ENCODE measurements around the gene EPRS1.
"Not testable (repeated sequence)": the region's sequence is repeated elsewhere in the genome, so short reads cannot be mapped to it uniquely, and the experiment has no call there.

The EPRS1 gene

DNA sequence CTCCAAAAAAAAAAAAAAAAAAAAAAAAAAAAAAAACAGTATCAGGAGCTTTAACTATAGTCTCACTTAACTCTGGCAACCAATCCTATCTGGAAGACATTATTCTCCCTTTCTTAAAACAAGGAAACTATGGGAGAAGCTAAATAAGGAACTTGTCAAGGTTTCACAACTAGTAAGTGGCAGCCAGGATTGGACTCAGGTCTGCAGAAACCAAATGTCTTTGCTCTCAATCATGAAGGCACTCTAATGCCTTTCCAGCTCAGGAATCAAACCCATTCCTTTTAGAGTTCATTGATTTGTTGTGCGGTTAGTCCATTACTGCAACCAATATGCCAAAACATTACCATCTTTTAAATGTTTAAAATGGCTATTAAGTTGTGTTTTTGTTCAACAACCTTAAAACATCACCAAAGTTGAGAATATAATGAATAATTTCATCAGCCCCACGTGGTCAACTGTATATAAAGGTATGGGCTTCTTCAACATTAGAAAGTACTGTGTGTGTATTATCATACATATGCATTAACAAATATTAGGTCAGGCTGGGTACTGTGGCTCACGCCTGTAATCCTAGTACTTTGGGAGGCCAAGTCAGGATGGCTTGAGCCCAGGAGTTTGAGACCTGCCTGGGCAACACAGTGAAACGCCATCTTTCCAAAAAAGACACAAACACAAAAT is 1.5 kb downstream of the EPRS1 start:
- intact Hi-C loops (cut with DNase I) = loop anchor here (10.0 kb wide), 1 partner anchor 50 kb away; the partner anchor contains the start of gene IARS2
- DNase-seq = no peak

DNA sequence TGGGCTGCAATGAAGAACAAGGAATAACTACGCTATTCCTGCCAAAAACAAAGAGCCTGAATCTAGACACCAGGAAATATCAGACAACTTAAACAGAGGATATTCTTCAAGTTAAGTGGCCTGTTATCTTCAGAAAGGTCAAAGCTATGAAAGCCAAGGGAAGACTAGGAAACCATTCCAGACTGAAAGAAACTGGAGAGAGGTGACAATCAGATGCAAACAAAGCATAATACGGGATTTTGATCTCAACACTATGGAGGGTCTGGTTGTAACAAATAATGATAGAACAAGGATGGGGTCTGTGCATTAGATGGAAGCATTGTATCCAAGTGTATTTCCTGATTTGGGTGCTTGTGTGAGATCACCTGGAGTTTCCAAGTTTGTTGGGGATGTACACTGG is 2.7 kb downstream of the EPRS1 start:
- DNase-seq = no peak
- intact Hi-C loops (cut with DNase I) = loop anchor here (10.0 kb wide), 1 partner anchor 51 kb away; the partner anchor contains the start of gene IARS2

DNA sequence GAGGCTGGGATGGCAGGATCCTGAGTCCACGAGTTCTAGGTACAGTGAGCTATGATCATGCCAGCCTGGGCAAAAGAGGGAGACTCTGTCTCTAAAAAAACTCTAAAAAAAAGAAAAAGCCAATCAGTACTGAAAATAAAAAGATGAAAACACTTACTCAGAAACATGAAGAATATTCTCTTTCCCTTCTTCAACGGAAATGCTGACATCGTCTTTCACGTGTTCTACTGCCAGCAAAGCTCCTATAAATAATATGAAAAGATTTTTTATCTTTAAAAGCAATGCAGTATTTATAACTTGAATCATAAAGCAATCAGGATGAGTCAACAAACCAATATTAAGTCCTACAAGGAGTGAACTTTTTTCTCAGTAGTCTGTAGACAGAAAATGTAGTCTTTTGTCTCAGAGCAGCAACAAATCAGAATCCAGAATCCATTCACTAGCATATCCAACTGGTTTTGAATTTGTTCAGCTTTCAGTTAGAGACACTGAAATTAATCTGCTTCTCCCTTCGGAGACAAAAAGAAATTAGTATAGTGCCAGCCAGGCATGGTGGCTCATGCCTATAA is 6.2 kb downstream of the EPRS1 start:
- DNase-seq = no peak
- intact Hi-C loops (cut with DNase I) = loop anchor here (10.0 kb wide), 1 partner anchor 55 kb away; the partner anchor contains the start of gene IARS2

DNA sequence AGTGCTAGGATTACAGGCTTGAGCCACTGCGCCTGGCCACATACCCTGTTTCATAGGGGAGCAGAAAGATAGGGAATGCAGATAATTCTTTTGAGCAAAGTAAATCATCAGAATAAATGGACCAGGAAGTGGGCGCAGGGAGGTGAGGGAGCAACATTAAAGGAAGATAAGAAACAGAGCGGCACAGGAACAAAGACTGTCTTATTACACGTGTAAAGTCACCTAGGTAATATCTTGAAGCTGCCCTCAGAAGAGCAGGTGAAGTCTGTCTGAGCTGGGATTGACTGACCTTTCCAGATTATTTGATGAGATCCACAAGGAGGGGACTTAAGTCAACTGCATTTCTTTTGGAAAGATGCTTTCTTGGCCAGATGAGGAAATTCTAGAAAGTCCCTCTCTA is 7.7 kb downstream of the EPRS1 start:
- DNase-seq = no peak
- intact Hi-C loops (cut with DNase I) = no loop called here

DNA sequence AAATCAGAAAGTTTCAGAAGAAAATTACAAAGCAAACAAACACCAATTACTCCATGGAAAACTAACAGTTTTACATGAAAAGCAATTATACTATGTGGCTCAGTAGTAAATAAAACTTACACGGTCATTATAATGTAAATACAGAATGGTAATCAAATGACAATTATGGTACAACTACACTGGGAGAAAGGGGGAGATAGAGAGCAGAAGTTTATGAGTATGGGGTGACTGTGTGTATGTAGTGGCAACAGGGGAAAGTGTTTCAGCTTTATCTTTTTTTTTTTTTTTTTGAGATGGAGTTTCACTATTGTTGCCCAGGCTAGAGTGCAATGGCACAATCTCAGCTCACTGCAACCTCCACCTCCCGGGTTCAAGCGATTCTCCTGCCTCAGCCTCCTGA is 8.5 kb downstream of the EPRS1 start:
- intact Hi-C loops (cut with DNase I); DNase-seq: not testable (repeated sequence)

DNA sequence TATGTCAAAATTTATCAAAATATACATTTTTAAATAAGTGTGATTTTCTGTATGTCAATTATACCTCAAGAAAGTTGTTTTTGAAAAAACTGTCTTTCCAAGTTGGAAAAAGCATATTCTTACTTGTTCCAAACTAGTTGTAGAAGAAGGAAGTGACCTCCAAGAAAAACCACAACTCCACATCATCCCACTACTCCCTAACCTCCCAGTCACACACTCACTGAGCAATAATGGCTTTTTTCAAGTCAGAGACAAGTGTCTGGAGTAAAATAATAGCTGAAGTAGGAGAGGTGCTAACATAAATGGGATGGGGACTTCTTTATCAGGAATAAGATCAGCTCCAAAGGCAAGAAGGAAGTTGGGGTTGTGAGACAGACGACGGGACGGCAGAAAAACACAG is 13.4 kb downstream of the EPRS1 start:
- intact Hi-C loops (cut with DNase I) = no loop called here
- no peak for DNase-seq

DNA sequence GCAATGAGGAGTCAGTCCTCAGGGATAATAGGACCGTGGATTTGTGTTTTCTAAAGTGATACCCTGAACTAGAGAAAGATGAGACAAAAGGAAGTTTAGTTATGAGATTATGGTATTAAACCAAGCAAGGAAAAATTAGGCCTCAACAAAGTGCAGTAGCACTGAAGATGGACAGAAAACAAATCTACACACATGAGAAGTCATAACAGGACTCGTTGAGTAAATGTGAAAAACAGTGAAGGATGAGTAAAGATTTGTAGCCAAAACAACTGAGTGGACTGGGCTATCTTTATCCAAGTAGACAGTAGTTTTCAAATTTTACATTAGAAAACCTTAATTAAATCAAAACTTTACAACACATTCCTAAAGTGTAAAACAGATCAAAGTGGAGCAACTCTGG is 15.0 kb downstream of the EPRS1 start:
- intact Hi-C loops (cut with DNase I) = no loop called here
- no peak for DNase-seq

DNA sequence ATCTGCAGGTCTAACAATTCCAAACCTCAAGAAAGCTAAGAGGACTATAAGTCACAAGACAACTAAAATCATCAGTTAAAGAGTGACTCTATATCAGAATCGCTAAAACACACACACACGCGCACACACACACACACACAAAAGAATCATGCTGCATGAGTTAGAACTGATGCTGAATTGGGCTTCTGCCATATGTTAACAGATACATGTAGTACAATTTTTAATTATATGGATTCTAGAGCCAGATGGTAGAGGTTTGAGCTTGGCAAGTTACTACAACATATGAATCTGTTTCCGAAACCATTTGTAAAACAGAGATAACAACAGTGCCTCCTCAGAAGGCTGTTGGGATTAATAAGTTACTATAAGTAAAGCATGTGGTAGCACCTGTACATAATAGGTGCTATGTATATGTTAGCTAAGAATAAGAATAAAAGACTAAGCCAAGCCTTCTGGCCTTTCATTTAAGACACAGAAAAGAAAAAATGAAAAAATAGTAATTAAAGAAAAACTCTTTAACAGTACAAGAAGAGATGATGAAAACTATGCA is 17.9 kb downstream of the EPRS1 start:
- no peak for DNase-seq
- intact Hi-C loops (cut with DNase I) = no loop called here

DNA sequence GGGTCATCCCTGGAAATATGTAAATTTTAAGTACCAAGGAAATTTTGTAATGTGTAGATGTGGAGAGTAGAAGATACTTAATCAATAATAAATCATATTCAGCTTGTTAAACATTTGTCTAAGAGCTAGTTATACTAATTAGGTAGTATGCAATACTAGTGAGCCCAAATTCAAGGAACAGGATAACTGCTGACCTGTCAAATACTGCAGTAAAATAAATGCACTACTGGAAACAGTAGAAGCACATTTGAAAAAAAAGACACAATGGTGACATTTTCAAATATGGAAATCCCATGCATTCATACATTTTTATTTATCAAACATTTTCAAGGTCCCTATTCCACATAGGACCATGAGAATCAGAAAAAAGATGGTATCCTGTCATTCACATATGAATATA is 27.2 kb downstream of the EPRS1 start:
- no peak for DNase-seq
- intact Hi-C loops (cut with DNase I) = no loop called here

DNA sequence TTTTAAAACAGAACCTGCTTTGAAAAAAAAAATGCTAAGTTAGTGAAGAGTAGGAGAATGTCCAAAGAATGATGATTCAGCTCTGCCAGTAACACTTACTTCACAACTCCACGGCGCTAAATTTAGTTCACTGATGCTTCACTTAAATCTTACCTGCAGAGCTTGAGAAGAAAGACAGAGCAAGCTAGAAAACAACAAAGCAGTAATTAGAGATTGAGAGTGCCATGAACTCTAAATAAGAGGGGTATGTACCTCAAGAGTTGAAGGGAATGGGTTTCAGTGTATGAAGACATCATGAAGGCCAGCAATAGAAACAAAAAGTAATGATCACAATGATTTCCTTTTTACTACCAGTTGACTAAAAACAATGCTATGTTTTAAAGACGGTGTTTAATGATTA is 32.8 kb downstream of the EPRS1 start:
- peak in 7 of 42 donors; percentile 16 to 64 (median 32) for DNase-seq
- intact Hi-C loops (cut with DNase I) = no loop called here

DNA sequence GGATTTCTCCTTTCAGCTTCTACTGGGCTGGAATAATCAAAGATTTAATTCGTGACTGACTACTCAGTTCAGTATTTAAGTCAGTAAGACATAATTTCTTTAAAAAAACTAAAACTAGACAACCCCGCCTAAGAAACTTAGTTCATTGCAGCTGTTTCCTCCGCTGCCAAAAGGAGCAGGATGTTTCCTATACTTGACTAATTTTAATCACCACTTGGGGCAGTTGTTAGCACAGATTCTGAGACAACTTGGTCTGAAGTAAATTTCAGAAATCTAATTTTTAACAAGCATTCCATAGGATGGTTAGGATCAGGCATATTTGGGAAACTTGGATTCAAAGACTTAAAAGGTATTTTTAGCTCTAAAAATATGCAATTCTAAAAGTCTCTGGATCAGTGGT is 34.0 kb downstream of the EPRS1 start:
- DNase-seq = no peak
- intact Hi-C loops (cut with DNase I) = no loop called here

DNA sequence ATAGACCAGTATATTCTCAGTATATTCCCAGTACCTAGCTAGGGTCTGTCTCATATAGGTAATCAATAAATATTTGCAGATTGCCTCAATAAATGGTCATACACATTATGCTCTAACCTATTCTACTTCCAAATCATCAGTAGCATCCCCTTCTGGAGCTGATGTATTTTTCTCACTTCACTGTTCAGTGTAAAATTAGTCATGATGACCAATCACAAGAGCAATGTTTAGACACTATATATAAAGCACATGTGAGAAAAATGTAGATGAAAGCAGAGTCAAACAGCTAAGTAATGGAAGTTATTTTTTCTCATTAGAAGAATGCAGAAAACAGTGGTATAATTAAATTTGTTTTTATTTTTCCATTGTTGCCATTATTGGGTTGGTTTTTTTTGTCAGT is 34.7 kb downstream of the EPRS1 start:
- intact Hi-C loops (cut with DNase I) = no loop called here
- no peak for DNase-seq

DNA sequence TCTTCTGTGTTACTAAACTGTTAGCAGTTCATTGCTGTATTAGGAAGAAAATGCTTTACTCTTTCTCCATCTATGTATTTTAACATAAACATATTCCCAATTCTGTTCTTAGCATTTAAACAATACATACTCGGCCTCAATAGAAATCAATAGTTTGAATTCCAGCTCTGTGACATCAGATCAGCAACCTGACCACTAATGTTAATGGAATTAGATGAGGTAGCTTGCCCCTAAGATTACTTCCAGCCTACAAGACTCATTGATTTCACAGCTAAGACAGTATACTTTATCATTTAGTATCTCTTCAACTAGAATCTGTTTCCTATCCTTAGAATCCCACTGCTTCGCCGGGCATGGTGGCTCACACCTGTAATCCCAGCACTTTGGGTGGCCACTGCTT is 38.9 kb downstream of the EPRS1 start:
- intact Hi-C loops (cut with DNase I) = no loop called here
- no peak for DNase-seq

DNA sequence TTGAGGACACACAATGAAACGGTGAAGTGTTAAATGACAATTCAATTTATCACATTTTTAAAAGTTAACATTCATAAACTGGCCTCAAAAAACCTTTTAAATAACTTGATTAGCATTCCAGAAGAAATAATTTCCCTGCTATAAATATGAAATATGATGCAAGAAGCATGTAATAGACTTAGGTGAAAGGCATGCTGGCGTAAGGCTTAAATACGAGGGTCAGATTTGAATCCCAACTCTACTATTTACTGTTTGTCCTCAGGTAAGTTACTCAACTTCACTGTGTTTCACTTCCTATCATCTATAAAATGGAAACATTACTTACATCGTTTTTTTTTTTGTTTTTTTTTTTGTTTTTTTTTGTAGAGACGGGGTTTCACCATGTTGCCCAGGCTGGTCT is 40.8 kb downstream of the EPRS1 start:
- no peak for DNase-seq
- intact Hi-C loops (cut with DNase I) = no loop called here

DNA sequence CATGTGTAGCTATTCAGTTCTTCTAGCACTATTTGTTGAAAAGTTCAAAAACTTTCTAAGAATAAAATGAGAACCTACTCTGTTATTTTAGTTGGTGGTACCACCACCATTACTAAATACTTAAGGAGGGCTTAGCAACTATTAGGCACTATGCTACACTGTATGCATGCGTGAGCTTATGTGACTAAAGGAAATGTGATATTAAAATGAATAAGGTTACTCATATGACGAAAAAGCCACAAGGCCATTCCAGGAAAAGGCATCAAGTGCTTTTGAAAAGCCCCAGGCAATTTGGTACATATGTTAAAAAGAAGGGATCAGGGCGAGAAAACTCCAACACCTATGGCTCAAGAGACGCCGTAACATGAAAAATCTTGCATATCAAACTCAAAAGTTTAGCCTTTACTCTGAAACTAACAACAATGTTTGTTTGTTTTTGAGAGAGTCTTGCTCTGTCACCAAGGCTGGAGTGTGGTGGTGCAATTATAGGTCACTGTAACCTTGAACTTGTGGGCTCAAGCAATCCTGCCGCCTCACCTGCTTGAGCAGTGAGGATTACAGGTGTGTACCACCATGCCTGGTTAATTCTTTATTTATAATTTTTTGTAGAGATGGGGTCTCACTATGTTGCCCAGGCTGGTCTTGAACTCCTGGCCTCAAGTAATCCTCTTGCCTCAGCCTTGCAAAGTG is 42.5 kb downstream of the EPRS1 start:
- no peak for DNase-seq
- intact Hi-C loops (cut with DNase I) = no loop called here

DNA sequence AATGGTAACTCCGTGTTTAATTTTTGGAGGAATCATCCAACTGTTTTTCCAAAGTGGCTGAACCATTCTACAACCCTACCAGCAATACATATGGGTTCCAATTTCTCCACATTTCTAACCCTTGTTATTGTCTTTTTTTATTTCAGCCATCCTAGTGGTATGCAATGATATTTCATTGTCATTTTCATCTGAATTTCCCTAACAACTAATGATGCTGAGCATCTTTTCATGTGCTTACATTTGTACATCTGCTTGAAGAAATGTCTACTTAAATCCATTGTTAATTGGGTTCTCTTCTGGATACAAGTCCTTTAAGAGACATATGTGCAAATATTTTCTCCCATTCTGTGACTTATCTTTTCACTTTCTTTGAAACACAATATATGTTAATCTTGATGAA is 43.3 kb downstream of the EPRS1 start:
- no peak for DNase-seq

DNA sequence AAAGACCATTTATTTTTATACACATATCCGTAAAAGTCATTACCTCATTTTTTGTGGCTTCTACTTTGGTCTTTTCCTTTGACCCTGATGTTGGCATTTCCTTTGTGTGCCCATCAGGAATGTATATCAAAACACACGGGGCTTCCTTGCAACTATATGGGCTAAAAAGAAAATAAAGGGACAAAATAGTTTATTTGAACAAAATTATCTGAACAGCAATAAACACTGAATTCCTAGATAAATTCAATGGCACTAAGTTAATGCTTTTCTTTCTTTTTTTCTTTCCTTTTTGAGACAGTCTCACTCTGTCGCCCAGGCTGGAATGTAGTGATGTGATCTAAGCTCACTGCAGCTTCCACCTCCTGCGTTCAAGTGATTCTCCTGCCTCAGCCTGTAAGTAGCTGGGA is 45.2 kb downstream of the EPRS1 start:
- intact Hi-C loops (cut with DNase I) = no loop called here
- no peak for DNase-seq

More for the DNA sequence above, 43.3 kb downstream of the EPRS1 start:
- intact Hi-C loops (cut with DNase I) = no loop called here

DNA sequence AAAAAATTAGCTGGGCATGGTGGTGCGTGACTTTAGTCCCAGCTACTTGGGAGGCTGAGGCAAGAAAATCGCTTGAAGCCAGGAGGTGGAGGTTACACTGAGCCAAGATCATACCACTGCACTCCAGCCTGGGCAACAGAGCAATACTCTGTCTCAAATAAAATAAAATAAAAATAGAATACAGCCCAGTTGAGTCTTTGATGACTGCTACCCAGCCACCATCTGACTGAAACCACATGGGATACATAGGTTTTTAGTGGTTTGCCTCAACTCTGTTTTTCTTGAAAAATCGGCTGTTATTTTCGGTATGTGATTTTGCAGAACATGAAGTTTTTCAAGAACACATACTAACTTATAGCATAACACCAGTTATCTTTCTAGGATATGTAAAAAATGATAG is 46.5 kb downstream of the EPRS1 start:
- intact Hi-C loops (cut with DNase I) = no loop called here

More for the DNA sequence above, 46.5 kb downstream of the EPRS1 start:
- DNase-seq = no peak

Measured in head of caudate nucleus (tissue), 42 donors.